Transverse colon (tissue), 4 donors: Measurements from ENCODE around the gene VCP.

Source experiments
- CTCF ChIP-seq, 5 experiments: fragments of 200-600 bp in 3 of 5; fragments of 450-650 bp in 2 of 5; sonication (generic) in 3 of 5; IDR thresholded peaks; 1 replicate in 2 of 5; 2 replicates in 3 of 5; pipeline ENCODE4 v1.5.1; 2016 to 2017; ENCODE audit warnings: antibody characterized with exemption in 5 of 5, inconsistent platforms in 3 of 5, mild to moderate bottlenecking in 2 of 5, moderate library complexity in 1 of 5
- POLR2A ChIP-seq: fragments of 450-650 bp; IDR thresholded peaks from one replicate; pipeline ENCODE4 v1.6.1; 2016; ENCODE audit warnings: antibody characterized with exemption, mild to moderate bottlenecking, moderate library complexity
- POLR2AphosphoS5 ChIP-seq, 3 donors: sonication (generic); formaldehyde crosslinking; IDR thresholded peaks; one replicate each; pipeline ENCODE4 v1.6.1; 2016; ENCODE audit warnings: antibody characterized with exemption in 3 of 3

GRCh38 chr9:35074791-35075190 is 2.4 kb upstream of the VCP start:
- TF ChIP-seq CTCF (IDR thresholded peaks at IDR 0.05) (no peak), POLR2A (no peak), POLR2AphosphoS5 (IDR thresholded peaks at IDR 0.05) (no peak)
